Naive thymus-derived CD4-positive, alpha-beta T cell (primary cell): ENCODE results near the gene RBM34. TPM values are rescaled to one million over a fixed set of nuclear protein-coding genes. Genes with fewer than 3 reads are reported as not detected.

Experiments
- ATAC-seq: fragments of 150-1000 bp; cut with Tn5 transposase; 2 replicates; pipeline ENCODE4 v1.10.0; 2021; ENCODE audit warnings: mild to moderate bottlenecking, moderate library complexity
- CTCF ChIA-PET: fragments of 350-600 bp; sonication (Branson Sonifier 250); formaldehyde crosslinking; loops from one replicate; lab custom pipeline; 2021; ENCODE audit warnings: antibody characterized with exemption; lab: Charles Lee
- POLR2A ChIA-PET: fragments of 350-600 bp; sonication (Branson Sonifier 250); formaldehyde crosslinking; loops from one replicate; lab custom pipeline; 2021; ENCODE audit warnings: antibody characterized with exemption, inconsistent platforms; lab: Charles Lee
- DNase-seq, 9 donors: peaks; one replicate each; pipeline versions ENCODE4 v3.0.0 to v3.0.0-alpha.2; 2020 to 2022; ENCODE audit warnings: mixed read lengths in 1 of 9
- H3K27ac ChIP-seq: one replicate; pipeline ENCODE4 v1.7.0; 2013; ENCODE audit warnings: mild to moderate bottlenecking, low read depth, low read length, moderate library complexity
- H3K27me3 ChIP-seq, 2 donors: one replicate each; pipeline ENCODE4 v1.7.0; 2013; ENCODE audit warnings: low read length in 2 of 2, mild to moderate bottlenecking in 2 of 2, moderate library complexity in 2 of 2; ENCODE audit not compliant: control insufficient read depth in 2 of 2, insufficient read depth in 2 of 2
- H3K36me3 ChIP-seq, 3 experiments: 1 replicate in 2 of 3; 2 replicates in 1 of 3; pipeline ENCODE4 v1.7.0; 2013; ENCODE audit warnings: low read length in 3 of 3, mild to moderate bottlenecking in 3 of 3, moderate library complexity in 1 of 3; ENCODE audit not compliant: insufficient read depth in 3 of 3, control insufficient read depth in 2 of 3
- H3K4me1 ChIP-seq, 2 donors: one replicate each; pipeline ENCODE4 v1.7.0; 2013; ENCODE audit warnings: low read length in 2 of 2, mild to moderate bottlenecking in 2 of 2, moderate library complexity in 1 of 2; ENCODE audit not compliant: control insufficient read depth in 2 of 2, insufficient read depth in 2 of 2
- H3K4me3 ChIP-seq: 2 replicates; pipeline ENCODE4 v1.7.0; 2013; ENCODE audit warnings: mild to moderate bottlenecking, low read length
- H3K9me3 ChIP-seq, 3 experiments: 1 replicate in 2 of 3; 2 replicates in 1 of 3; pipeline ENCODE4 v1.7.0; 2013; ENCODE audit warnings: low read length in 3 of 3; ENCODE audit not compliant: control insufficient read depth in 2 of 3
- H3K27ac Mint-ChIP-seq, 9 donors: one replicate each; pipeline ENCODE4 v1.8.0; 2020 to 2022; ENCODE audit warnings: mixed read lengths in 9 of 9, mild to moderate bottlenecking in 8 of 9, moderate library complexity in 5 of 9, inconsistent platforms in 2 of 9
- H3K27me3 Mint-ChIP-seq, 5 donors: one replicate each; pipeline ENCODE4 v1.8.0; 2021 to 2022; ENCODE audit warnings: mixed read lengths in 5 of 5, mild to moderate bottlenecking in 1 of 5
- H3K36me3 Mint-ChIP-seq, 5 donors: one replicate each; pipeline ENCODE4 v1.8.0; 2020 to 2022; ENCODE audit warnings: mixed read lengths in 5 of 5, mild to moderate bottlenecking in 3 of 5, inconsistent platforms in 1 of 5
- H3K4me1 Mint-ChIP-seq, 7 donors: one replicate each; pipeline ENCODE4 v1.8.0; 2020 to 2022; ENCODE audit warnings: mixed read lengths in 7 of 7, mild to moderate bottlenecking in 3 of 7, inconsistent platforms in 1 of 7
- H3K4me3 Mint-ChIP-seq, 10 donors: one replicate each; pipeline ENCODE4 v1.8.0; 2020 to 2022; ENCODE audit warnings: mild to moderate bottlenecking in 10 of 10, mixed read lengths in 10 of 10, moderate library complexity in 6 of 10, inconsistent platforms in 2 of 10
- H3K9me3 Mint-ChIP-seq, 11 donors: one replicate each; pipeline ENCODE4 v1.8.0; 2020 to 2022; ENCODE audit warnings: mixed read lengths in 11 of 11, mild to moderate bottlenecking in 4 of 11, inconsistent platforms in 1 of 11, moderate library complexity in 1 of 11
- intact Hi-C, 2 donors: fragments of 100-400 bp; cut with micrococcal nuclease; formaldehyde crosslinking; loops; one replicate each; pipeline ENCODE4 v1.15.1; 2023
- polyA plus RNA-seq, 2 donors: library from polyadenylated mRNA; unstranded; fragments of 300-500 nt; fragmentation: Illumina TruSeq; gene quantifications; one replicate each; pipeline ENCODE4 v1.2.3, GENCODE V29; 2021
- total RNA-seq, 6 experiments: library from RNA in 5 of 6; stranded (reverse) in 5 of 6; gene quantifications; 1 replicate in 5 of 6; 2 replicates in 1 of 6; pipeline ENCODE4 v1.2.3 and lab custom pipeline; 2021 to 2026

Gene RBM34, protein sequence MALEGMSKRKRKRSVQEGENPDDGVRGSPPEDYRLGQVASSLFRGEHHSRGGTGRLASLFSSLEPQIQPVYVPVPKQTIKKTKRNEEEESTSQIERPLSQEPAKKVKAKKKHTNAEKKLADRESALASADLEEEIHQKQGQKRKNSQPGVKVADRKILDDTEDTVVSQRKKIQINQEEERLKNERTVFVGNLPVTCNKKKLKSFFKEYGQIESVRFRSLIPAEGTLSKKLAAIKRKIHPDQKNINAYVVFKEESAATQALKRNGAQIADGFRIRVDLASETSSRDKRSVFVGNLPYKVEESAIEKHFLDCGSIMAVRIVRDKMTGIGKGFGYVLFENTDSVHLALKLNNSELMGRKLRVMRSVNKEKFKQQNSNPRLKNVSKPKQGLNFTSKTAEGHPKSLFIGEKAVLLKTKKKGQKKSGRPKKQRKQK
- total RNA-seq (100 to 1,000 TPM; 105 to 171 (median 137) TPM), polyA plus RNA-seq (10 to 100 TPM; 65.0 to 66.7 TPM), total RNA-seq (lab: John Stamatoyannopoulos, UW) (9.2 reads per million, percentile 34 among the genes with 10 or more reads in this experiment)

DNA sequence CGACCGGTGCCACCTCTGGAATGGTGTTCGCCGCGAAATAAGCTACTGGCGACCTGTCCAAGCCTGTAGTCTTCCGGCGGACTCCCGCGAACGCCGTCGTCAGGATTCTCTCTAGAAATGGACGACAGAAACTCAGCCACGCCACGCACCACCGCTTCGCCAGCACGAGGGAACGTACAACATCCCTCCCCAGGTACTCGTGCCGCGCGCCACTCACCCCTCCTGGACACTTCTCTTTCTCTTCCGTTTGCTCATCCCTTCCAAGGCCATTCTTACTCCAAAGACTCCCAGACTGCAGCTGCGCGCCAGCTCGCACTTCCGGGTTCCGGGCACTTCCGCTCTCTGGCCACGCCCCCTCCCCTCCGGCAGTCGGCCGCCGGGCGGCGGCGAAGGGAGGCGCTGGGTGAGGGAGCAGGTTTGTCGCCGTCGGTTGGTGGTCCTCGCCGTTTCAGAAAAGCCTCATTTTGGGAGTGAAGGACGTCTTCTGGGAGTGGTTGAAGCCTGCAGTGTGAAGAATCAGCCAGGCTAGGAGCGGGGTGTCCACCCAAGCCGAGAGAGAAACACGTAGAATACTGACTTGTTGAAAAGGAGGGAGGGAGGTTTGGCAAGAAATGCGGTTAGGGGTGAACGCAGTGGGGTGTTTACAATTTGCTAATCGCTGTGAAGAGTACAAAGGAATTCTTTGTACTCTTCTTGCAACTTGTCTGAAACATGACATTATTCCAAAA lies at the start of gene RBM34:
Gene RBM34, minus strand, starts transcription at position 294 of the 728 bp plus-strand sequence. Its CDS starts 24 bp downstream, at position 270.
- peaks cover 0 to 17% (median 5%) of the 10 kb centered on the region in 5 donors for H3K36me3 Mint-ChIP-seq
- Histone ChIP-seq H3K36me3 (peaks cover 8 to 31% (median 18%) of the 10 kb centered on the region in 3 experiments), H3K27me3 (no peaks in the 10 kb centered on the region), H3K4me1 (peaks cover 30 to 33% of the 10 kb centered on the region in 2 donors), H3K9me3 (no peaks in the 10 kb centered on the region), H3K27ac (peak within 1 kb of the TSS; percentile 86), H3K4me3 (peak within 1 kb of the TSS; percentile 92)
- DNase-seq (peak; percentile 87 to 95 (median 91)), ATAC-seq (peak; percentile 96)
- ChIA-PET CTCF (interaction anchor here (0.5 to 1.4 kb wide), 4 partner anchors 32 to 159 kb away, joined by 3 to 4 read pairs (median 4); partner anchors contain the start of gene TOMM20), POLR2A (interaction anchor here (0.6 to 5.5 kb wide), 29 partner anchors 11 to 755 kb away, joined by 3 to 54 read pairs (median 4); partner anchors contain the start of genes ARID4B, GGPS1, TBCE and TOMM20)
- H3K4me1 Mint-ChIP-seq: peaks cover 8 to 30% (median 17%) of the 10 kb centered on the region in 7 donors
- H3K27ac Mint-ChIP-seq: peak within 1 kb of the TSS; percentile 97 to 100 (median 99)
- peaks cover 0 to 10% (median 0%) of the 10 kb centered on the region in 11 donors for H3K9me3 Mint-ChIP-seq
- H3K27me3 Mint-ChIP-seq: no peaks in the 10 kb centered on the region
- peak within 1 kb of the TSS in 8 of 10 donors; percentile 96 to 100 (median 98) for H3K4me3 Mint-ChIP-seq
- intact Hi-C loops: loop anchor here (1.0 to 5.0 kb wide), 13 partner anchors 33 to 788 kb away; partner anchors contain the start of genes ARID4B (in 2 of the 2), B3GALNT2 (in 2 of the 2), GGPS1 (in 2 of the 2) and TOMM20 (in 2 of the 2)

DNA sequence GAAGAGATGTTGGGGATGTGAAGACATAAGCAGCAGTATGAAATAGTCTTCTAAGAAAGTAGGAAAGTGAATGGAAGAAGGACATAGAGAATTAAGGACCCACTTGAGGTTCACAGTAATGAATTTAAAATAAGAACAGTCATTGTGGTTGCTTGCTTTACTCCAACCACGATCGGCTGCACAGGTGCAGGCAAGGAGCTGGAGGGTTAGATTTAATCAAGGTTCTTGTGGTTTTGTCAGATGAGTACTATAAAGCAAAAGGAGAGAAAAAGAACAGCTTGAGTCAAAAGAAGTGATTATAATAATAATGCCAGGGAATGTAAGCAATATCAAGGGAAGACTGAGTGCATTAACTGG lies 46.1 kb upstream of the RBM34 start:
- ATAC-seq (peak; percentile 95), DNase-seq (peak in 7 of 9 donors; percentile 49 to 74 (median 61))
- peak overlapping the region; percentile 43 to 89 (median 85) for H3K27ac Mint-ChIP-seq
- CTCF ChIA-PET: interaction anchor here (0.6 kb wide), 1 partner anchor 818 kb away, joined by 6 read pairs; no protein-coding TSS in a partner anchor
- peaks cover 0 to 18% of the 10 kb centered on the region in 2 donors for H3K4me1 ChIP-seq
- no peak overlapping the region for H3K4me3 ChIP-seq
- no peaks in the 10 kb centered on the region for H3K9me3 Mint-ChIP-seq
- peak overlapping the region; percentile 8 to 77 (median 60) for H3K4me3 Mint-ChIP-seq
- POLR2A ChIA-PET: interaction anchor here (1.0 to 2.3 kb wide), 3 partner anchors 47 to 82 kb away, joined by 3 to 16 read pairs (median 3); partner anchors contain the start of gene RBM34
- intact Hi-C loops: loop anchor here (1.0 to 5.0 kb wide), 6 partner anchors 14 to 210 kb away; partner anchors contain the start of genes ARID4B (in 2 of the 2), GGPS1 (in 2 of the 2) and RBM34 (in 1 of the 2)
- peaks cover 0 to 18% (median 10%) of the 10 kb centered on the region in 5 donors for H3K36me3 Mint-ChIP-seq
- H3K27me3 ChIP-seq: no peaks in the 10 kb centered on the region
- no peaks in the 10 kb centered on the region for H3K9me3 ChIP-seq
- H3K27me3 Mint-ChIP-seq: no peaks in the 10 kb centered on the region
- H3K27ac ChIP-seq: peak overlapping the region; percentile 36
- H3K36me3 ChIP-seq: peaks cover 0 to 25% (median 0%) of the 10 kb centered on the region in 3 experiments
- H3K4me1 Mint-ChIP-seq: peaks cover 18 to 43% (median 33%) of the 10 kb centered on the region in 7 donors

DNA sequence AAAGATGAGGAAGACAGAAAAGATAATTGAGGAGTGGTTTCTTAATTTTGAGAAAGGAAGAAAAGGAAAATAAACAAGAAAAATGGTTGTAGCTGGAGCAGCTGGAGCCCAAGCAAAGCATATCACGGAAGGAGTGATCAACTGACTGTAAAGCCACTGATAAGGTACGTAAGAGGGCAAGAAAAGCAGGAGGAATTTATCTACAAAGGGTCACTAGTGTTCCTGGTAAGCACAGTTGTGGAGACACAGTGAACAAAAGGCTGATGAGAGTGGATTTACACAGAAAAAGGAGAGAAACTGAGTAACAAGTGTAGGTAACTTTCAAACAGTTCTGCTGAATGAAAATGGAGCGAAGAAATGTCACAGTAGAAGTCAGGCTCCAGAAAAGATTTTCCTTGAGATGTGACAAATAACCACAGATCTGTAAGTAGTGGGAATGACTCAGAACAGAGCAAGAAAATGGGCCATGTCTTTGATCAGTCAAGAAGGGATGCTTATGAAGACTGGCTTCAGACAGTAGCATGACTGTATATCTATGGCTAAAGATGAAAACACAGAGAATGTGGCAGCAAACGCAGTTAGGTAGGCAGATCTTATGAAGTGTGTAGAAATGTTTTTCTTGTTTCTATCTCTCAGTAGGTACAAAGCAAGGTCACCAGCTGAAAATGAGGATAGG lies 45.6 kb upstream of the RBM34 start:
- peak; percentile 79 for ATAC-seq
- intact Hi-C loops: loop anchor here (1.0 to 5.0 kb wide), 6 partner anchors 14 to 210 kb away; partner anchors contain the start of genes ARID4B (in 2 of the 2), GGPS1 (in 2 of the 2) and RBM34 (in 1 of the 2)
- H3K36me3 Mint-ChIP-seq: peaks cover 0 to 15% (median 6%) of the 10 kb centered on the region in 5 donors
- POLR2A ChIA-PET: interaction anchor here (1.0 to 2.3 kb wide), 3 partner anchors 46 to 81 kb away, joined by 3 to 16 read pairs (median 3); partner anchors contain the start of gene RBM34
- CTCF ChIA-PET: interaction anchor here (0.7 kb wide), 1 partner anchor 221 kb away, joined by 3 read pairs; no protein-coding TSS in a partner anchor
- peaks cover 0 to 20% (median 0%) of the 10 kb centered on the region in 3 experiments for H3K36me3 ChIP-seq
- peak overlapping the region; percentile 36 for H3K27ac ChIP-seq
- peak in 1 of 9 donors; percentile 47 for DNase-seq
- no peaks in the 10 kb centered on the region for H3K9me3 ChIP-seq
- H3K4me1 Mint-ChIP-seq: peaks cover 18 to 42% (median 32%) of the 10 kb centered on the region in 7 donors
- H3K9me3 Mint-ChIP-seq: no peaks in the 10 kb centered on the region
- no peaks in the 10 kb centered on the region for H3K27me3 Mint-ChIP-seq
- H3K4me3 Mint-ChIP-seq: peak overlapping the region; percentile 8 to 77 (median 60)
- peaks cover 0 to 18% of the 10 kb centered on the region in 2 donors for H3K4me1 ChIP-seq
- no peaks in the 10 kb centered on the region for H3K27me3 ChIP-seq
- no peak overlapping the region for H3K4me3 ChIP-seq
- peak overlapping the region; percentile 58 to 89 (median 85) for H3K27ac Mint-ChIP-seq

DNA sequence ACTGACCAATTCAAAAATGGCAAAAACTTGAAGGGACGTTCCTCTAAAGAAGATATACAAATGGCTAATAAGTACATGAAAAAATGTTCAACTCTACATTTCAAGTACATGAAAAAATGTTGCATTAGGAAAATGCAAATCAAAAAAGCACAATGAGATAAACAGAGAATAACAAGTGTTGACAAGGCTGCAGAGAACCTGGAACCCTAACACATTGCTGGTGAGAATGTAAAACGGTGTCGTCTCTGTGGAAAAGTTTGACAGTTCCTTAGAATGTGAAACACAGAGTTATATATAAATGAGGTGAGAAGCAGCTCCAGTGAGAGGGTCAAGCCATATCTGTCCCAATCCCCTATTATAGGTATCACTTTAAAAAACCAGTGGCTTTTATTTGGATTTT lies 44.6 kb upstream of the RBM34 start:
- ATAC-seq (no peak), DNase-seq (no peak)
- no peaks in the 10 kb centered on the region for H3K9me3 ChIP-seq
- Mint-ChIP-seq H3K27ac (peak overlapping the region in 6 of 9 donors; percentile 21 to 86 (median 71)), H3K4me3 (peak overlapping the region in 4 of 10 donors; percentile 12 to 60 (median 36)), H3K27me3 (no peaks in the 10 kb centered on the region), H3K36me3 (peaks cover 0 to 13% (median 0%) of the 10 kb centered on the region in 5 donors), H3K4me1 (peaks cover 18 to 36% (median 32%) of the 10 kb centered on the region in 7 donors), H3K9me3 (no peaks in the 10 kb centered on the region)
- H3K4me3 ChIP-seq: no peak overlapping the region
- no peak overlapping the region for H3K27ac ChIP-seq
- ChIA-PET POLR2A (no interaction called here), CTCF (no interaction called here)
- H3K36me3 ChIP-seq: peaks cover 0 to 11% (median 0%) of the 10 kb centered on the region in 3 experiments
- H3K27me3 ChIP-seq: no peaks in the 10 kb centered on the region
- intact Hi-C loops: loop anchor here in 1 of 2 donors (2.0 to 5.0 kb wide), 4 partner anchors 13 to 211 kb away; no protein-coding TSS in a partner anchor
- peaks cover 0 to 18% of the 10 kb centered on the region in 2 donors for H3K4me1 ChIP-seq

DNA sequence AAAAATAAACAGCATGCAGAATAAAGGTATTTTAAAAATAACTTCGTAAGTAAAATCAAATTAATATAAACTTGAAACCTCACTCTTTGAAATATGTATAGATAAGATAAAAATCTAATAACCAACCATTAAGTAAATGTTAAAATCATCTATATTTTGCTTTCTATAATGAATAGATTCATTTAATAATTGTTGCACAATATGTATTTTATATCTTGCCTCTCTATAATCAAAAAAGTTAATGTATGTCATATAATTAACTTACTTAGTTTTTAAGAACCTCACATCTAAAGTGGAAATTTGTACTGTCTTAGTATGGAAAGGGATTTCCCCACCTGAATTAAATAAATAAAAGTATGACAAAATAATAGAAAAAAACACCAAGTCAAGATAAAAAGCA lies 42.4 kb upstream of the RBM34 start:
- no peak overlapping the region for H3K4me3 Mint-ChIP-seq
- Histone ChIP-seq H3K27me3 (no peaks in the 10 kb centered on the region), H3K36me3 (no peaks in the 10 kb centered on the region), H3K4me1 (peaks cover 0 to 18% of the 10 kb centered on the region in 2 donors), H3K4me3 (no peak overlapping the region), H3K27ac (no peak overlapping the region), H3K9me3 (no peaks in the 10 kb centered on the region)
- peaks cover 0 to 14% (median 1%) of the 10 kb centered on the region in 5 donors for H3K36me3 Mint-ChIP-seq
- H3K27me3 Mint-ChIP-seq: no peaks in the 10 kb centered on the region
- CTCF ChIA-PET: interaction anchor here (0.6 kb wide), 1 partner anchor 213 kb away, joined by 3 read pairs; no protein-coding TSS in a partner anchor
- POLR2A ChIA-PET: interaction anchor here (1.3 kb wide), 1 partner anchor 16 kb away, joined by 3 read pairs; no protein-coding TSS in a partner anchor
- DNase-seq (no peak), ATAC-seq (no peak)
- H3K9me3 Mint-ChIP-seq: no peaks in the 10 kb centered on the region
- H3K27ac Mint-ChIP-seq: no peak overlapping the region
- intact Hi-C loops: loop anchor here in 1 of 2 donors (2.0 kb wide), 1 partner anchor 13 kb away; no protein-coding TSS in a partner anchor
- H3K4me1 Mint-ChIP-seq: peaks cover 20 to 47% (median 40%) of the 10 kb centered on the region in 7 donors
